A673 (cell line): ENCODE results near the gene FIBCD1.

Experiments used
- CTCF ChIP-seq: fragments of 300-800, 200-600 bp; sonication (generic); conservative IDR thresholded peaks from 2 replicates; pipeline ENCODE4 v1.5.1; 2017; ENCODE audit warnings: low read depth, mild to moderate bottlenecking, antibody characterized with exemption, low read length, moderate library complexity, mixed read lengths
- EZH2 ChIP-seq: fragments of 200-600 bp; sonication (generic); IDR thresholded peaks from 2 replicates; pipeline ENCODE4 v1.6.1; 2017; ENCODE audit warnings: borderline replicate concordance, low read depth, mild to moderate bottlenecking, mixed read lengths, antibody characterized with exemption, low read length; ENCODE audit not compliant: poor library complexity, severe bottlenecking

GRCh38 chr9:130901498-130902203 lies 37.4 kb downstream of the FIBCD1 start:
- no peak for TF ChIP-seq EZH2
- TF ChIP-seq CTCF: no peak
